OCI-LY1 (cell line): Measurements from ENCODE around the gene FHOD3.
"Not testable (repeated sequence)": the region's sequence is repeated elsewhere in the genome, so short reads cannot be mapped to it uniquely, and the experiment has no call there.

Experiments used
- H2AFZ ChIP-seq: fragments of 200-600 bp; sonication (generic), shearing (Covaris generic); 2 replicates; pipeline ENCODE4 v1.6.0; 2014; ENCODE audit warnings: antibody characterized with exemption, mild to moderate bottlenecking, low read length
- H3F3A ChIP-seq: fragments of 200-600 bp; sonication (generic), shearing (Covaris generic); 2 replicates; pipeline ENCODE4 v1.6.0; 2014; ENCODE audit warnings: mild to moderate bottlenecking, antibody characterized with exemption, low read length, moderate library complexity; ENCODE audit not compliant: insufficient read depth
- H3K27ac ChIP-seq: fragments of 200-600 bp; sonication (generic); 2 replicates; pipeline ENCODE4 v1.5.1; 2014; ENCODE audit warnings: low read length, mixed run types, mild to moderate bottlenecking, low read depth; ENCODE audit not compliant: poor library complexity, severe bottlenecking
- H3K27me3 ChIP-seq: fragments of 200-600 bp; sonication (generic); 2 replicates; pipeline ENCODE4 v1.6.0; 2014; ENCODE audit warnings: antibody characterized with exemption, mild to moderate bottlenecking, low read length, moderate library complexity; ENCODE audit not compliant: insufficient read depth
- H3K36me3 ChIP-seq: fragments of 200-600 bp; sonication (generic); 2 replicates; pipeline ENCODE4 v1.6.1; 2014; ENCODE audit warnings: mild to moderate bottlenecking, antibody characterized with exemption, low read length, moderate library complexity, mixed read lengths; ENCODE audit not compliant: insufficient read depth
- H3K4me1 ChIP-seq: fragments of 200-600 bp; sonication (generic); 2 replicates; pipeline ENCODE4 v1.5.1; 2014; ENCODE audit warnings: mild to moderate bottlenecking, low read length, moderate library complexity; ENCODE audit not compliant: insufficient read depth, severe bottlenecking
- H3K4me2 ChIP-seq: fragments of 200-600 bp; sonication (generic), shearing (Covaris generic); 2 replicates; pipeline ENCODE4 v1.6.1; 2014; ENCODE audit warnings: low read length
- H3K4me3 ChIP-seq: fragments of 200-600 bp; sonication (generic); 2 replicates; pipeline ENCODE4 v1.5.1; 2014; ENCODE audit warnings: low read length, low read depth, mild to moderate bottlenecking, mixed read lengths; ENCODE audit not compliant: poor library complexity, severe bottlenecking
- H3K79me2 ChIP-seq: fragments of 200-600 bp; shearing (Covaris generic); 2 replicates; pipeline ENCODE4 v1.6.1; 2016; ENCODE audit warnings: mixed run types, low read length, mixed read lengths; ENCODE audit not compliant: insufficient read depth
- H3K9ac ChIP-seq: fragments of 200-600 bp; sonication (generic), shearing (Covaris generic); 2 replicates; pipeline ENCODE4 v1.6.1; 2014; ENCODE audit warnings: mild to moderate bottlenecking, low read length, mixed read lengths
- H3K9me2 ChIP-seq: fragments of 200-600 bp; sonication (generic), shearing (Covaris generic); 2 replicates; pipeline ENCODE4 v1.6.1; 2014; ENCODE audit warnings: low read depth, mild to moderate bottlenecking, low read length, mixed read lengths
- H3K9me3 ChIP-seq: fragments of 200-600 bp; shearing (Covaris generic); 2 replicates; pipeline ENCODE4 v1.6.1; 2014; ENCODE audit warnings: low read length, mixed read lengths
- H4K20me1 ChIP-seq: fragments of 200-600 bp; sonication (generic), shearing (Covaris generic); 2 replicates; pipeline ENCODE4 v1.6.0; 2016; ENCODE audit warnings: mild to moderate bottlenecking, low read length; ENCODE audit not compliant: insufficient read depth
- CTCF ChIP-seq: fragments of 200-600 bp; sonication (generic), shearing (Covaris generic); IDR thresholded peaks from 2 replicates; pipeline ENCODE4 v1.5.1; 2017; ENCODE audit warnings: mild to moderate bottlenecking, antibody characterized with exemption, low read length, moderate library complexity, mixed read lengths
- EZH2 ChIP-seq: fragments of 200-600 bp; sonication (generic), shearing (Covaris generic); IDR thresholded peaks from 2 replicates; pipeline ENCODE4 v1.8.0; 2017; ENCODE audit warnings: borderline replicate concordance, mixed run types, mild to moderate bottlenecking, antibody characterized with exemption, low read length, moderate library complexity, mixed read lengths

FHOD3 gene

GRCh38 chr18:36718705-36719328, 421.3 kb downstream of the FHOD3 start:
- TF ChIP-seq CTCF, result no peak
- TF ChIP-seq EZH2, result no peak
- H3K27ac ChIP-seq, result no peak overlapping the region
- no peak overlapping the region for H3K4me2 ChIP-seq
- no peak overlapping the region for H3K9ac ChIP-seq
- no peaks in the 10 kb centered on the region for H3K4me1 ChIP-seq
- no peaks in the 10 kb centered on the region for H4K20me1 ChIP-seq
- H3K27me3 ChIP-seq, result no peaks in the 10 kb centered on the region
- no peak overlapping the region for H3K4me3 ChIP-seq
- H3K36me3 ChIP-seq, result no peaks in the 10 kb centered on the region
- no peaks in the 10 kb centered on the region for H3F3A ChIP-seq
- no peaks in the 10 kb centered on the region for H3K9me2 ChIP-seq
- H3K9me3 ChIP-seq, result no peaks in the 10 kb centered on the region
- no peaks in the 10 kb centered on the region for H3K79me2 ChIP-seq
- no peak overlapping the region for H2AFZ ChIP-seq

GRCh38 chr18:36719630-36720029, 422.1 kb downstream of the FHOD3 start:
- no peak overlapping the region for H3K9ac ChIP-seq
- H3K9me2 ChIP-seq, result no peaks in the 10 kb centered on the region
- H3K27ac ChIP-seq, result no peak overlapping the region
- no peak for TF ChIP-seq CTCF
- no peak for TF ChIP-seq EZH2
- no peaks in the 10 kb centered on the region for H3K79me2 ChIP-seq
- H2AFZ ChIP-seq, result no peak overlapping the region
- no peaks in the 10 kb centered on the region for H3K9me3 ChIP-seq
- H3K4me3 ChIP-seq, result no peak overlapping the region
- no peak overlapping the region for H3K4me2 ChIP-seq
- no peaks in the 10 kb centered on the region for H3K4me1 ChIP-seq
- no peaks in the 10 kb centered on the region for H3K27me3 ChIP-seq
- H3F3A ChIP-seq, result no peaks in the 10 kb centered on the region
- no peaks in the 10 kb centered on the region for H4K20me1 ChIP-seq
- H3K36me3 ChIP-seq, result no peaks in the 10 kb centered on the region

GRCh38 chr18:36721351-36721750, 423.8 kb downstream of the FHOD3 start:
- H3K4me1 ChIP-seq, H3K4me2 ChIP-seq: not testable (repeated sequence)

GRCh38 chr18:36724169-36724568, 426.7 kb downstream of the FHOD3 start:
- H3K27ac ChIP-seq, result no peak overlapping the region

More at GRCh38 chr18:36721351-36721750, 423.8 kb downstream of the FHOD3 start:
- H2AFZ ChIP-seq, H3F3A ChIP-seq, H3K9me2 ChIP-seq, H3K9me3 ChIP-seq, H3K36me3 ChIP-seq, H3K4me3 ChIP-seq, H4K20me1 ChIP-seq, H3K9ac ChIP-seq, H3K27me3 ChIP-seq, H3K27ac ChIP-seq, H3K79me2 ChIP-seq: not testable (repeated sequence)

More at GRCh38 chr18:36724169-36724568, 426.7 kb downstream of the FHOD3 start:
- TF ChIP-seq EZH2, result no peak
- TF ChIP-seq CTCF, result no peak
- Histone ChIP-seq H3K9me3 (no peaks in the 10 kb centered on the region), H3F3A (no peaks in the 10 kb centered on the region), H3K4me1 (no peaks in the 10 kb centered on the region), H3K4me3 (no peak overlapping the region), H2AFZ (no peak overlapping the region), H3K36me3 (no peaks in the 10 kb centered on the region), H3K9me2 (no peaks in the 10 kb centered on the region), H3K4me2 (no peak overlapping the region), H4K20me1 (no peaks in the 10 kb centered on the region), H3K79me2 (no peaks in the 10 kb centered on the region), H3K9ac (no peak overlapping the region), H3K27me3 (no peaks in the 10 kb centered on the region)
